HFFc6 (cell line): Measurements from ENCODE around the gene KIF11. TPM values are rescaled to one million over a fixed set of nuclear protein-coding genes. Genes with fewer than 3 reads are reported as not detected.

Experiments
- DNase-seq: peaks from one replicate; pipeline ENCODE4 v3.0.0-alpha.2; 2018
- H3K27ac Mint-ChIP-seq: 2 replicates; pipeline ENCODE4 v1.8.0; 2020; ENCODE audit warnings: mild to moderate bottlenecking, mixed read lengths
- H3K27me3 Mint-ChIP-seq: 2 replicates; pipeline ENCODE4 v1.8.0; 2021; ENCODE audit warnings: mild to moderate bottlenecking, moderate library complexity, mixed read lengths; ENCODE audit not compliant: insufficient read depth
- H3K36me3 Mint-ChIP-seq: 2 replicates; pipeline ENCODE4 v1.8.0; 2021; ENCODE audit warnings: low read depth, mixed read lengths
- H3K4me1 Mint-ChIP-seq: 2 replicates; pipeline ENCODE4 v1.8.0; 2020; ENCODE audit warnings: low read depth, mixed read lengths
- H3K4me3 Mint-ChIP-seq: 2 replicates; pipeline ENCODE4 v1.8.0; 2020; ENCODE audit warnings: mild to moderate bottlenecking, moderate library complexity, mixed read lengths
- H3K9me3 Mint-ChIP-seq: 2 replicates; pipeline ENCODE4 v1.8.0; 2020; ENCODE audit warnings: mild to moderate bottlenecking, mixed read lengths
- CTCF ChIP-seq: fragments of 200-600 bp; sonication (generic); IDR thresholded peaks from 2 replicates; pipeline ENCODE4 v1.5.0; 2021; ENCODE audit warnings: antibody characterized with exemption, mild to moderate bottlenecking
- total RNA-seq, 6 experiments: library from RNA; stranded (reverse); fragmentation: NEBNext Ultra II Directional; extraction: Animal tissue kit (Norgen Biotek cat#: 25700); gene quantifications; 2 replicates in 1 of 6; 3 replicates in 5 of 6; pipeline ENCODE4 v1.2.3, GENCODE V29; 2021

The KIF11 gene
- total RNA-seq, 6 experiments from 2014 or later = 16.8 to 40.3 (median 35.3) TPM

DNA sequence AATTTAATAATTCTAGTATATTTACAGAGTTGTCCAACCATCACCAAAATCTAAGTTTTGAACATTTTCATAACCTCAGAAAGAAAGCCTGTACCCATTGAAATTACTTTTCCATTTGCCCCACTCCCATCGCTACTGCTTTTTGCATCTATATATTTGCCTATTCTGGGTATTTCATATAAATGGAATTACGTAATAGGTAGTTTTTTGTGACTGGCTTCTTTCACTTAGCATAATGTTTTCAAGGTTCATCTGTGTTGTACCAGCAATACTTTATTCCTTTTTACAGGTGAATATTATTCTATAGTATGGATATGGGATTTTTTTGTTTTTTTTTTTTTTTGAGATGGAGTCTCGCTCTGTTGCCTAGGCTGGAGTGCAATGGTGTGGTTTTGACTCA, 22.6 kb downstream of the KIF11 start:
- Mint-ChIP-seq H3K4me1 (no peaks in the 10 kb centered on the region), H3K4me3 (no peak overlapping the region), H3K9me3 (no peaks in the 10 kb centered on the region), H3K27me3 (no peaks in the 10 kb centered on the region), H3K36me3 (peaks cover 30% of the 10 kb centered on the region), H3K27ac (no peak overlapping the region)
- no peak for TF ChIP-seq CTCF
- DNase-seq = no peak

GRCh38 chr10:92619368-92619767, 26.4 kb downstream of the KIF11 start:
- no peak for TF ChIP-seq CTCF
- Mint-ChIP-seq H3K4me3 (no peak overlapping the region), H3K36me3 (peaks cover 27% of the 10 kb centered on the region), H3K27ac (no peak overlapping the region), H3K9me3 (no peaks in the 10 kb centered on the region), H3K4me1 (no peaks in the 10 kb centered on the region), H3K27me3 (peaks cover 2% of the 10 kb centered on the region; the same call in 1 of the 2 replicates)
- no peak for DNase-seq

GRCh38 chr10:92627845-92628480, 35.0 kb downstream of the KIF11 start:
- DNase-seq = no peak
- Mint-ChIP-seq H3K27me3 (no peaks in the 10 kb centered on the region), H3K9me3 (no peaks in the 10 kb centered on the region), H3K4me3 (no peak overlapping the region), H3K27ac (no peak overlapping the region), H3K36me3 (peaks cover 36% of the 10 kb centered on the region), H3K4me1 (no peaks in the 10 kb centered on the region)
- peak; percentile 17 for TF ChIP-seq CTCF

GRCh38 chr10:92629945-92630344, 37.0 kb downstream of the KIF11 start:
- peaks cover 28% of the 10 kb centered on the region for H3K36me3 Mint-ChIP-seq
- no peak for DNase-seq
- no peak overlapping the region for H3K4me3 Mint-ChIP-seq
- no peak for TF ChIP-seq CTCF
- no peaks in the 10 kb centered on the region for H3K4me1 Mint-ChIP-seq
- no peaks in the 10 kb centered on the region for H3K9me3 Mint-ChIP-seq
- H3K27ac Mint-ChIP-seq = no peak overlapping the region
- no peaks in the 10 kb centered on the region for H3K27me3 Mint-ChIP-seq

DNA sequence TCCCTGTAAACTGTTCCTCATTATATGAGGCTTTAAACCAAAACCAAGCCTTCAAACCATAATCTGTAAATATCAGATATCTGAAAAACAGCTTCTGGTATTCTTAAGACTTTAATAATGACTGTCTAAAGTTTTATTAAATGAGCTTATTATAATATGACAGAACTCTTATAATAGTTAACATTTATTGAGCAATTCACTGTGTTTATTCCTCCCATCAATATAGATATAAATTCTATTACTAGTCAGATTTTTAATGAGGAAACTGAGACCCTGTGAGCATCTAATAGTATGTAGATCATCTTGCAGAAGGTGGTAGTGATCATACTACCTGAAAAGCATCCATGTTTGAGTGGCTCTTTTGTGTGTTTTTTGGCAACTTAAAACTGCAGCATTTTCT, 45.1 kb downstream of the KIF11 start:
- Mint-ChIP-seq H3K27ac (no peak overlapping the region), H3K27me3 (peaks cover 2% of the 10 kb centered on the region; the same call in 1 of the 2 replicates), H3K4me1 (no peaks in the 10 kb centered on the region), H3K36me3 (peaks cover 18% of the 10 kb centered on the region; the same call in 1 of the 2 replicates), H3K9me3 (no peaks in the 10 kb centered on the region), H3K4me3 (no peak overlapping the region)
- TF ChIP-seq CTCF = no peak
- DNase-seq = no peak
